Central memory CD4-positive, alpha-beta T cell (primary cell): ENCODE data around the gene PTPRR.

Source experiments
- DNase-seq: peaks from one replicate; pipeline ENCODE4 v3.0.0; 2022

PTPRR gene

DNA sequence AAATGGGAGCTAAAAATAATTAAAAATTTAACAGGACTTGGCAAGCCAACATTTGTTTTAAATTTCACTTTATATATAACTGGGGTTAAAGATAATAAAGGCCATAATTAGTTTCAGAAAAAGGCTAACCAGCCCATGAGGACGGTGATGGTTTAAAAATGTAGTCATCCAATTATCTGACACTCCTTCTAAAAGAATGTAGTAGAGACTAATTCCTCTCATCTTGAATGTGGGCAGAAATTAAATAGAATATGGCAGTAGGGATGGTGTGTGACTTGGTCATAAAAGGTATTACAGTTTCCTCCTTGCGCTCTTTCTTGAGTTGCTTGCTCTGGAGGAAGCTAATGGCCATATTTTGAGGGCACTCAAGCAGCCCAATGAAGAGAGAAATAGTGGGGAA, 234.2 kb downstream of the PTPRR start:
- DNase-seq: no peak

DNA sequence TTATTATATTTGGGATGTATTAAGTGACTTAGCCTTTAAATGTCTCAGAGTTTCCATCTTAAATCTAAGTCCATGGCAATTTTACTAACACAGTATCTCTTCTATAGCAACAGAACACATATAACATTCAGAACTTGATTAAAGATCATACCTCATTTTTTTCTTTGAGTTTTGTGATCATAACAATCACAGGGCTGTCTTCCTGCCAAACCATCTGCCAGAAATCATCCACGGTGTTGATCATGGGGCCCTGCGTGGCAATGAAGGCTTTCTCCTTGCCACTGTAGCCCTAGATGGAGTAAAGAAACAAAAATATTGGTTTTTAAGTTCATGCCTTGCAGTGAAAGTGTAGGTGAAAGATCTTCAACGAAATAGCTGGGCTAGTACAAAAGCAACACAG, 236.6 kb downstream of the PTPRR start:
- no peak for DNase-seq

DNA sequence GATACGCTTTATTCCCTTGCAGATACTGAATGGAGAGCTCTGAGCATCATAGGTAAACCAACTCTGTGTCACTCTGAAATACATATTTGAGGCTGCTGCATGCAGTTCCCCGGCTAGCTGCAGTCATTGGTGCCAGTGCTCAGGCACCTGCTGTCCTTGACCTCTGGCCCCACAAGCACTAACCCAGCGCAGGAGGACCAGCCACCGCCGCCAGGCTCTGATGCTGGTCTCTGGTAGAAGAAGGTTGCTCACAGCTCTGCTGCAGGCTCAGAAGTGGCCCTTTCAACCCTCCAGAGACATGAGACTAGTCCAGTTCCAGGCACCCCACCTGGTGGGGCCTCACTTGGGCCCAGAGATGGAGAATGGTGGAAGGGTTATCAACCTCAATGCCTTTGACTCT, 248.8 kb downstream of the PTPRR start:
- no peak for DNase-seq

DNA sequence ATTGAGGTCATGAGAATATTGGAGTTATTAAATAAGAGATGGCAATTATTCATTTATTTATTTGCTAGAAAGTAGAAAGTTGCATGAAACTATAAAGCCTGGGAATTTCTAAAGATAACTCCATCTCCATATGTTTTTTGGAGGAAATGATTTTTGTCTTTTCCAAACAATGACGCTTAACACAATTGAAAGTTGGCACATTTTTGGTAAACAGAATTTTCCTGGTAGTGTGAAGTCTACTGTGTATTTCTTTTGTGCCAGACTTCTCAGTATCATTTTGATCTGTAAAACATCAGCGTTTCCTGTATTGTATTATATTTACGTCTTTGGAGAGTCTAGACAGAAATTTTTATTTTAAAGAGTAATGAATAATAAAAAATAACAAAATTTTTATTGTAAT, 249.6 kb downstream of the PTPRR start:
- no peak for DNase-seq

DNA sequence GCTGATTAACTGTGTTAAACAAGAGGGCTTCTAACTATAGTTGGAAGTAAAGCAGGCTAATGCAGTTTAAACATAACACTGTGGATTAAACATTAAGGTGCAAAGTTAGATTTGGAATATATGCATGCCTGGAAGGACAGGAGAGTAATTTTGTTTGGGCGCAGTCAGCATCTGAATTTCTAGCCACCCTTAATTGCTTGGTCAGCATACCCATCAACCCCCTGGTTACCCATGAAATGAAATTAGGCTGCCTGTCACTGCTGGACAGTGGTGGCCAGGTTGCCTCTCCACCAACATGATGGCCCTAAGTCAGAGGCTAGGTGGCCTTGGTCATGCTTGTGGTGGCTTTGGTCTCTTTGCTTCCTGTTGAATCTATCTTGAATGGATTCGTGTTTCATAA, 253.3 kb downstream of the PTPRR start:
- no peak for DNase-seq

DNA sequence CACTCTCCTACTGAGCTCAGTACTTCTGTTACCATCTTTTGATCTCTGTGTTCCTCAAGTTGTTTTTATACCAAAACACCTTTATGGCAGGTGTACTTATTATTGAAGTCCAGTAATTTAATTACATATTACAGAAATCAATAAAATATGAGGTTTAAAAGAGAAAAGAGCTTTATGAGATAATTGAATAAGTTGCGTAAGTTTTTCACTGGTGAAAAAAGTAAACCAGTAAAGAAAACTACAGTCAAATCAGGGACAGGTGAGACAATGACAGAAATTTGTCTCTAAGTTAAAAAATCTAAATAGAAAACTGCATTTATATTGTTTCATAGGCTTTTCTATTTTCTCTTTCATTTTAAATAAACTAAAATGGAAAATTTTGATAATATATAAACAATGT, 254.2 kb downstream of the PTPRR start:
- DNase-seq: no peak

DNA sequence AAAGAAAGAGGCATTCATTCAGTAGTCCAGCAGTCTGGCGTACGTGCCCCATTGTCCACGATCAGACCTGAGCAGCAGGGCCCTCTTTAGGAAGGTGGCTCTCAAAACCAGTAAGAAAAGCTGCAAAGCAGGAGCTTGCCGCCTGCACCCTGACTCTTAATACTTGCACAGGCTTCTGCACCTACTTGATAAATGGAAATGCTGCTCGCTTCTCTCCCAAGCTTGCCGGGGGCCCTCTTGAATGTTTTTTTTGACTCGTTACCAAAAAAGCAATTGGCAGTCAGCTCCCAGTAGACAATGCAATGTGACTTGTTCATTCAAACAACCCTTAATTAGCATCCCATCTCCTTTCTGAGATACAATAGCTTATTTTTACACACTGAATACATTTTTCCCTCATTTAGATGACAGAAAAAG, 256.1 kb downstream of the PTPRR start:
- DNase-seq: no peak

DNA sequence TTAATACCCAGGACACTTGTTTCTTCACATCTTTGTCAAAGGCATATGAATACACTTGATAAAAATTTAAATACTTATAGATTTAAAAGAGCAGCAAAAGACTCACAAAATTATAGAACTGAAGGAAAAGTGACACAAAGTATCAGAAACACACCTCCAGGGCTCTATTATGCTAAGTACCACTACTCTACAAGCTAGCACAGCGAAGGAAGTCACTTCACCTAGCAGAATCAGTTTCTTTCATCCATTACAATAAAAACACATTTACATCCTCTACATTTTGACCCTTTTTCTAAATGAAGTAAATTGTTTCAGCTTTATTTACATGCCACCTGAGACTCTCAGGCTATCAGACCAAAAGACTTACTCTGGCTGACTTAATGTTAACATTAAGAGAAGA, 256.7 kb downstream of the PTPRR start:
- no peak for DNase-seq

DNA sequence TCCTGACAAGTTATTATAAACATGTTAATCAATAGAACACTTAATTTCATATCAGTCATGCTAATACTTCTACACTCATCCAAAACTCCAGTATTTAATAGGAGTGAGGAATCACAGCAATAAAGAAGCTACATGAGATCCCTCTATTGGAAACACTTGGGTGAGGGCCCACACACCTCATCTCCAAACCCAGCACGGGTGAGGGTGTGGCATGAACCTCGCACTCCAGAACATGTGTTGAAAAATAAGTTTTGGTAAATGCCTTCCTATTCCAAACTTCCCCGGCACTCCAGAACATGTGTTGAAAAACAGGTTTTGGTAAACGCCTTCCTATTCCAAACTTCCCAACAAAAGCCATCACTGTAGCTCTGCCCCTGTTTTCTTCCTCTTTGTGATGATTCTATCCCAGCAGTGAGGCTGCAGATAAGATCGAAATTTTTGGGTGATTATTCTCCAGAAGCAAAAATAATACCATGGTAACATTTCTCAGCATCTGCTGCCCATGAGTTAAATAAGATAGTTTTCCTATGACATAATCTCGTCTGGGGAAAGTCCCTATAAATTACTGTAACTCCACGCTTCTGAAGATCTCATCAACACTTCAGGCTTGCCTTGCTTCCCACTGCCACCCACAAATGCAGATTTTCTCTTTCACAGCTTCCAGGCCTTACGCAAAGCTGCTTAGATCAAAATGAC, 258.9 kb downstream of the PTPRR start:
- no peak for DNase-seq

DNA sequence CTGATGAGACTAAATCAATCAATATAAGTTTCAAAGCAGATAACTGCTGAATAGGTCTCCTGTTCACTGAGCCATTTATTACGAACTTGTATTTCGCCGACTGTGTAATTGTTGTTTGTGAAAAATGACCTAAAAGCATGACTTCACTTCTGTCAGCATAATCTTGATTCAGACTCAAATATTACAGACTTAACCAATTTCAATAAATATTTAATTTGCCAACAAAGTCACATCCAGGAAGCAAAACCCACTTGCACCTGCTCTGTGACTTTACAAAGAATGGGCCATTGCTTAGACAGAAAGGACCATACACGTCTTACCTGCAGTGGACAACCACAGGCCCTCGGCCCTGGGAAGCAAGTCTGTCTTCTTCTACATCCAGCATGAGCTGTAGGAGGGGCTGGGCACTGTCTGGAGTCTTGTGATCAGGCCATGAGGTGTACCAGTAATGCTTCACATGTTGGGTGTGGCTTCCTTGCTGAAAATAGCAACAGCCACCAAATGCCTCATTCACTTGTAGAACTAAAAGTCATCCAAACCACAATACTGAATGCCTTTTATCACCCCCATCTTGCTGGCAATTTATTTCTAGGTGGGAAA, 259.8 kb downstream of the PTPRR start:
- no peak for DNase-seq

DNA sequence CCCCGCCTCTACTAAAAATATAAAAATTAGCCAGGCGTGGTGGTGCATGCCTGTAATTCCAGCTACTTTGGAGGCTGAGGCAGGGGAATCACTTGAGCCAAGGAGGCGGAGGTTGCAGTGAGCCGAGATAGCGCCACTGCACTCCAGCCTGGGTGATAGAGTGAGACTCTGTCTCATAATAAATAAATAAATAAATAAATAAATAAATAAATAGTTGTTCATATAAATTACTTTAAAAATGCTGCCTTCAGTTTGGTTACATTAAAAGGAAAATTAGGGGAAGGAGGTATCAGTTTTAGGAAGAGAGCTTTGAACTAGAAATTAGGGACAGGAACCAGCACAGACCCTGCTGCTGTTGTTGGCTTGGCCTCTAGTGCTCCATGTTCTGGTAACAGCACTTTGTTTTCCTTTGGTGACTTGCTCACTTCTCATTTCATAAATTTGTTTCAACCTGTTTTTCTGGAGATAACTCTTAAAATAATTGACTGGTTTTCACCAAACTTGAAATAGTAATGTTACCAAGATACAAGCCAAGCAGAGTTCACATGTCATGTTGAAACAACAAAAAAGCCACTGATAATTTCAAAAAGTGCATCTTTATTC, 260.4 kb downstream of the PTPRR start:
- no peak for DNase-seq

DNA sequence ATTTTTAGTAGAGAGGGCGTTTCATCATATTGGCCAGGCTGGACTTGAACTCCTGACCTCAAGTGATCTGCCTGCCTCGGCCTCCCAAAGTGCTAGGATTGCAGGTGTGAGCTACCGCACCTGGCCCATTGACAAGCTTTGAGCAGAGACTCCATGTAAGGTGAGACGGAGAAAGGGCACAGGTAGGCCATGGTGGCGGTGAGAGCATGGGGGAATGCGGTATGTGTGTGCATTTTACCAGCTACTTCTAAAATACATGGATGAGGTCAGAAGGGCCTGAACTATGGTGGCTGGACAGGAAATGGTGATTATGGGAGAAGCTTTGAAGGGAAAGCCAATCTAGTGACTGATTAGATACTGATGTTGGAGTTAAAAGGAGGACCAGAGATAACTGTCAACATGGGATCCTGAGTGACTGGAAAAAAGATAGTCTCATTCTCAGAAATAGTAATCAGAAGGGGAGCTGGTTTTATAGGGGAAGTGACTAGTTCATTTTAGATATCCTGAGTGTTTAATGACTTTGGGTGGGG, 261.4 kb downstream of the PTPRR start:
- DNase-seq: no peak

DNA sequence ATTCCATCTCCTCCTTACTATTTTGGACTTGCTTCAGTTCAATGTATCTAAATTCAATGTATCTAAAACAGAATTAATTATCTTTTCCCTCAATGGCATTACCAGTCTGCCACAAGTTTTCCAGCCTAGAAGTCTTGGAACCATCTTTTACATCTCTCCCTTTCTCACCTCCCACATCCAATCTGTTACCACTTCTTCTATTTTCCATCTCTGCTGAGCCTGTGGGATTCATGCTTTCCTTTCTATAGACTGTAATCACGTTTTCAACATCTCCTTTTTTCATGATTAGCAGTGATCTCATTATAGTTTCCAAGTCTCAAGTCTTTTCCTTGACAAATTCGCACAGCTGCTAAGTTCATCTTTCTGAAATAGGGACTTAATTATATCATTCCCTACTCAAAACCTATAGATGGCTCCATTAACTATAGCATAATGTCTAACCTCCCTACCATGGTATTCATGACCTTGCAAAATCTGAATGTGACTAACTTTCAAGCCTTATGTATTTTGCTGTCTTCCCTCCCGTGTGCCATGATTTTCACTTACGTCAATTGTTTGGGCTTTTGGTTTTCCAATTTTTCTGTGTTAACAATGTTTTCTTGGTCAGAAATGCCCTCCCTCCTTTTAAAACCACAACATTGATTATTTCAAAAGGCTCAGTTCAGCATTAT, 262.8 kb downstream of the PTPRR start:
- no peak for DNase-seq

DNA sequence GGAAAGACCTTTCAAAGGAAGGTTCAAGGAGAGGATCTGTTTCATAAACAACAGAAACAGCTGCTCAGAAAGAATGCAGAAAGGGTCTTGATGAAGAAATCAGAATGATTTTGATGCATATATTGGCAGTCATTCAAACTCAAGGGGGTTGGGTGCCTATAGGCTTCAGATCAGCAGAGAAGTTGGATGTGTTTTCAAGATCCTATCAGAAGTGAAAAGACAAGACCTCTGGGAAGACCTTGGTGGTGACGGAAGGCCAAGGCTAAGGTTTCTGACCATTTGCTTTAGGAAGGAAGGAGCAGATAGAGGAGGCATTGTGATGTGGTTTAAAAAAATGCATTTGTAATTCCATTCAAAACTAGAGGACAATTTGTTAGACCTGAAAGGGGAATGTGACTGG, 268.1 kb downstream of the PTPRR start:
- no peak for DNase-seq

DNA sequence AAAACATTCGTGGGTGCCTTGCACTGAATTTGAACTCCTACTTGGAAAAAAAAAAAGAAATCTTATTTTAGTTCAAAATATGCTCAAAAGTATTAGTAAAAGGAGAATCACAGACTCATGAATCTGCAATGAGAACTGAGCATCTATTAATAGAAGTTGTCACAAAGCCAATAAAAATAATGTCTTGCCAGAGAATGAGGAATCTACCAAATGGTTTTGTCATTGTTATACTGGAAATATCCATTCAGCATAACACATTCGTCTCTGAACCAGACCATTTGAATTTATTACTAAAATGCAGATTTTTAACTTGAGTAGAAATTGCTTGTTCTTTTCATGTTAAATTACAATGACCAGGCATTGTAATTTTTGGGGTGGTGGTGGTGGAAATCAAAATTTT, 271.7 kb downstream of the PTPRR start:
- no peak for DNase-seq

DNA sequence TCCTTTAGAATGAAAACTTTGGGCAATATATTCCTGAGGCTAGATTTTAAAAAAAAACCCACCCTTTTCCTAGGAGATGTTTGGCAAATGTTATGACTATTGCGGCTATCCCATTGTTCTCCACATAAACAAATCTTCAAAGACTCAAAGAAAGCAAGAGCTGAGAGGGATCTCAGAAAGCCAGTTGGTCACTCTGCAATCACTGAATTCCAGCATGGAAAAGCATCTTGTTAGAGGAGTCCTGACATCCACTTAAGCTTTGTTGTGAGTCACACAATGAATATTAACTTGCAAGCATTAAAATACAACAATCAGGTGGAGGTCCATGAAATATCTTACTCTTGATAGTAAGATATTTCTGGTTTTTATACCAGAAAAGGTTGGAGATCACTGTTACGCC, 272.3 kb downstream of the PTPRR start:
- DNase-seq: no peak

DNA sequence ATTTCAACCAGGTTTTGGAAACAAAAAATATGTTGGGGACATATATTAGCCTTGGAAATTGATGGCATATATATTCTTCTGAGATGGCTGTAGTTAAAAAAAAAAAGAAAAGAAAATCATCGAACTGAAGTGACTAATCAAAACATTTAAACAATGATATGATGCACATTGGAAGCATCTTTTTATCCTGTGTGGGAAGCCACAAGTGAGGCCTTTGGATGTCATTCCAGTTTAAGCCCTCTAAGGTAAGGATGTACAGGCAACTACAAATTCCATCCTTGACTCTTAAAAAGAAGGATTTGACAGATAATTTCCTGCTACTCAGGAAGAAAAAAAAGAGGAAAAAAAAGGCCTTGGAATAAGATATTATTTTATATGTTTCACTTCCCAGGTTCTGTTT, 273.7 kb downstream of the PTPRR start:
- no peak for DNase-seq

DNA sequence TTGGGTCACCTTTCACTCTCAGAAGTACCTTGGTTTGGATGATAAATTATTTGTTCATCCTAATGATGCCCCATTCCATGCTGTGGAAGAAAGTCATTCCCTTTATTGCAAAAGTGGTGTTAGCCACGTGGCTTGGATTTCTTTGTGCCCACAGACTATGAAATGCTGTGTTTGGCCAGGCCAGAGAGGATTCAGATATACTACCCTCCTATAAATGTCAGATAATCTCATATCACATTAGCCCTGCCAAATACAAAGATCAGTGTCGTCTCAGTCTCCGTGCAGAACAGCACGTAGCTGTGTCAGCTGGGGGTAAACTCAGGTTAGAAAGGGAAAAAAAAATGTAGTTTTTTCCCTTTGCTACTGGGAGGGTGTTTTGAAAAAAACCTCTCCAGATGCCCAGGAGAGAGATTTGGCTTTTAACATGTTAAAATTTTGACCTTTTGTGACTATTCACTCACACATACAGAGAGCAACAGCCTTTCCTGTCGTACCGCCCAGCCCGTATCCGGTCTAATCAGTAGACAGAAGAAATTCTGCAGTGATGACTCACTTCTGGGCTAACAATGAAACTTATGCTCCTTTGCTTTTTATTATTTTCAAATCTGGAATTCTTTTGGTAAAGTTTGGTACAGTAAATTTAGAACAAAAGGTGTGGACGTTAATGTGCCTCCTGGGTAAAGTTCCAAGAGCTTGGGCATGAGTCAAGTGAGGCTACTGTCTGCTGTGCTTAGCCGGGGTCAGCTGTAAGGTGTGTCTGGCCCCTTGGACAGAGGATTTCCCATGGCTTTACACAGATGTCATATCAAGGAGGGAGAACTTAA, 274.8 kb downstream of the PTPRR start:
- DNase-seq: no peak

DNA sequence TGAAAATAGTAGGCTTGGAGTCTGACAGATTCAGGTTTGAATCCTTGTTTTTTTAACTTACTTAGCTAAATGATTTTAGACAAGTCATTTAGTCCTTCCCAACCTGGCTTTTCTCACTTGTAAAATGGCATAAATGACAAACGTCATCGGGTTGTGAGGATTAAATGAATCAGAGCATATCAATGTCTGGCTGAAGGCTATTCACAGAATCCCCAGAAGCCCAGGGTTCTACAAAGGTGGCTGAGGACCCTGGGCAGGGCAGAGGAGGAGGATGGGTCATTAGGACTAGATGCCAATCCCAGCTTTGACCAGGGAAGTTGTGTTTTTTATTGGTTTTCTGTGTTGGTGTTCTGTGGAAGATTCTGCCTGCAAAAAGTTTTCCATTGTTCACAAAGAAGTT, 275.7 kb downstream of the PTPRR start:
- no peak for DNase-seq

DNA sequence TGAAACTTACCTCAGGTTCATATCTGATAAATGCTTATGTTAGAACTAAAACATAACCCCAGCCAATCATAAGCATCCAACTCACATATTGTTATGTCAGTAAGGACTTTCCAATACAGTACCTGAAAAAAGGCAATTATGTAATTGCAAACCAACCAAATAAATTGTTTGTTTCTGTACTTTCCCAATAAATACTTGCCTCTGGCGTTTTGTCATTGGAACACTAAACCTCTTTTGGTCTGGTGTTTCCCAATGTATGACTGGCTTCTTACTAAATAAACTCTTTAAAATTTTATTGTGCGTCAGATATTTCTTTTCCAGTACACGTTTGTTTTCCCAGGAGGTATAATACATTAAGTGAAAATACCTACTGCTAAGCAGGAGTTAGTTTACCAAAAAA, 276.6 kb downstream of the PTPRR start:
- DNase-seq: no peak

DNA sequence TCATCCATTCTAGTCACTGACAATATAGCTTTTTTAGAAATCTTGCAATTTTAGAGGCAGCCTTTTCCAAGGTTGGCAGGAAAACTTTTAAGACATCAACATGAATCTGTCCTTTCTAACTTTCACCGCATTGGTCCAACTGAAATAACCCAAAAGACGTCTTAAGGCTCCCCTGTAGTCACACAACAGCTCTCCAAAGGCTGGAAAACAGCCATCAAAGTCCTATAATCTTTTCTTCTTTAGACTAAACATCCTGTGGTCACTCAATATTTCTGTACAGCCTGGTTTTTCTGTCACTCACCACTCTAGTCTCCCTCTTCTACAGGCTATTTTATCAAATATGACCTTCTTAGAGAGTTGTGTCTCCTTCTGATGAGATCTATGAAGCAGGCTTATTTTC, 278.8 kb downstream of the PTPRR start:
- no peak for DNase-seq

DNA sequence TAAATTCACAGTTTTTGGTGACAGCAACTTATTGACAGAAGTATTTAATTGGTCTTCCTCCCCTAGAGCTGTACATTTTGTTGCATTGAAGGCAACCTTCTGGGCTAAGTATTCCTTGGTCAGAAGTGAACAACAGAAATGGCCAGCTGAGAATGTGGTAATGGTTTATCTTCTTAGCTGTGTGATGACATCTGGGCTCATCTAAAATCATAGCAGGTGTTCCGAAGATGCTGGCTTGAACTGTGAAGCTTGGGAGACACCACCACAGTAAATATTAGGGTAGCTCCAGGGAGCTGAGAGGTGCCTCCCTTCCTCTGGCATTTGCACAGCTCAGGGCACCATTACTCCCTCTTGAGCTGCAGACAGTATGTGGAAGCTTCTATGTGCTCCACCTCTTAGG, 279.6 kb downstream of the PTPRR start:
- no peak for DNase-seq

DNA sequence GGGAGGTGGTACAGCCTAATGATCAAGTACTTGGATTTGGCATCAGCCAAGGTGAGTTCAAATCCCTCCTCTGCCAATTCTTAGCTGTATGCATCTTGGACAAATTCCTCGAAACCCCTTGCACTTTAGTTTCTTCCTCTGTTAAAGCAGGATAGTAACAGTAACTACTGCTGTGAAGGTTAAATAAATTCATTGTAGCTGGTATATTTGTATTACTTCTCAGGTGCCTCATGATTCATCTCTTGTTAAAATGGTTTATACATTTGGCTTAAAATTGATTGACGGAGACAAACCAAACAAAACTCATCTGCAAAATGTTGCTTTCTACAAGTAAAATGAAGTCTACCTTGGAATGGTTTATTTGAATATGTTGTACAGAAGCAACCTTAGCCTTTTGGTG, 281.0 kb downstream of the PTPRR start:
- DNase-seq: no peak
